Endodermal cell (in vitro differentiated cells): ENCODE measurements around the gene PRKCQ. TPM values are rescaled to one million over a fixed set of nuclear protein-coding genes. Genes with fewer than 3 reads are reported as not detected.

Experiments used
- DNase-seq: peaks from one replicate; pipeline ENCODE4 v3.0.0-alpha.2; 2017
- H3K27ac ChIP-seq: 2 replicates; pipeline ENCODE4 v1.5.1; 2013; ENCODE audit warnings: mild to moderate bottlenecking, low read depth, low read length, moderate library complexity
- H3K27me3 ChIP-seq: 2 replicates; pipeline ENCODE4 v1.6.1; 2013; ENCODE audit warnings: mild to moderate bottlenecking, low read length, moderate library complexity; ENCODE audit not compliant: insufficient read depth, control insufficient read depth, poor library complexity, severe bottlenecking
- H3K36me3 ChIP-seq: 2 replicates; pipeline ENCODE4 v1.7.0; 2013; ENCODE audit warnings: mild to moderate bottlenecking, low read length, moderate library complexity; ENCODE audit not compliant: control insufficient read depth, insufficient read depth
- H3K4me1 ChIP-seq: one replicate; pipeline ENCODE4 v1.7.0; 2013; ENCODE audit warnings: low read length; ENCODE audit not compliant: control insufficient read depth, insufficient read depth
- H3K4me3 ChIP-seq: 2 replicates; pipeline ENCODE4 v1.5.1; 2013; ENCODE audit warnings: mild to moderate bottlenecking, low read length, moderate library complexity
- H3K9ac ChIP-seq: 2 replicates; pipeline ENCODE4 v1.6.1; 2013; ENCODE audit warnings: mild to moderate bottlenecking, low read length, moderate library complexity; ENCODE audit not compliant: poor library complexity, severe bottlenecking; ENCODE audit errors: extremely low read depth
- H3K9me3 ChIP-seq: 2 replicates; pipeline ENCODE4 v1.6.1; 2013; ENCODE audit warnings: mild to moderate bottlenecking, low read length, moderate library complexity; ENCODE audit not compliant: control insufficient read depth
- H3K27ac Mint-ChIP-seq: 2 replicates; pipeline ENCODE4 v1.8.0; 2020; ENCODE audit warnings: mixed read lengths
- H3K27me3 Mint-ChIP-seq: 2 replicates; pipeline ENCODE4 v1.8.0; 2021; ENCODE audit warnings: mild to moderate bottlenecking, mixed read lengths; ENCODE audit not compliant: insufficient read depth
- H3K36me3 Mint-ChIP-seq: 2 replicates; pipeline ENCODE4 v1.8.0; 2020; ENCODE audit warnings: low read depth, mixed read lengths
- H3K4me1 Mint-ChIP-seq: 2 replicates; pipeline ENCODE4 v1.8.0; 2020; ENCODE audit warnings: mixed read lengths
- H3K4me3 Mint-ChIP-seq: 2 replicates; pipeline ENCODE4 v1.8.0; 2020; ENCODE audit warnings: mild to moderate bottlenecking, moderate library complexity, mixed read lengths
- H3K9me3 Mint-ChIP-seq: 2 replicates; pipeline ENCODE4 v1.8.0; 2020; ENCODE audit warnings: mild to moderate bottlenecking, mixed read lengths
- WGBS, 2 experiments: methylation state at CpG; one replicate each; pipeline versions ENCODE4 v1.1.5 to v1.1.7; 2013; ENCODE audit warnings: missing lambda C conversion rate in 2 of 2, mixed read lengths in 1 of 2; ENCODE audit not compliant: insufficient coverage in 1 of 2, insufficient read length in 1 of 2; 5-methylcytosine and 5-hydroxymethylcytosine counted together
- total RNA-seq, 2 donors: library from RNA; stranded (reverse); fragmentation: NEBNext Ultra II Directional in 1 of 2; extraction: Animal tissue kit (Norgen Biotek cat#: 25700) in 1 of 2; gene quantifications; 2 replicates in 1 of 2; 3 replicates in 1 of 2; pipeline ENCODE4 v1.2.1, GENCODE V29; 2021
- TF ChIP-seq, protein P1 (sequence below): fragments of 200-600 bp; sonication (generic); conservative IDR thresholded peaks from 2 replicates; pipeline ENCODE4 v1.5.0; 2021; ENCODE audit warnings: antibody characterized with exemption, mild to moderate bottlenecking

Gene PRKCQ
- total RNA-seq, 2 donors from 2014 or later: 24.3 to 29.1 TPM

DNA sequence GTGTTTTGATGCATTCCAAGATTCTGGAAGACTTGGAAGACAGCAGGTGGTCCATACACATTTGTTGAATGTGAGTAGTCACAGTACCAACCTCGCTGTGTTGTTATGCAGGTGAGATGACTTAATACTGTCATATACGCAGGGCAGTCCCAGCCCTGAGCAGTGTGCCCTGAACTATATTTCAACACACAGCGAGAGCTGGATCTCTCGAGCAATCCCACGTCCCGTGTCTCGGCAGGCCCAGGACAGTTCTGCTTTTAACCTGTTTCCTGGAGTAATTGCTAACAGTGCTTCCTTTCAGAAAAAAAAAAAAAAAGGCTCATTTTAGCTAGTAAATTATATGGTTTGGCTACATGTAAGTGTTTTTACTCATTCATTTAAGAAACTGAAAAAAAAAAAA, 179.7 kb downstream of the PRKCQ start:
- H3K4me1 ChIP-seq: no peaks in the 10 kb centered on the region
- Mint-ChIP-seq H3K9me3 (no peaks in the 10 kb centered on the region), H3K4me3 (no peak overlapping the region), H3K4me1 (peaks cover 19% of the 10 kb centered on the region), H3K36me3 (no peaks in the 10 kb centered on the region), H3K27me3 (peaks cover 11% of the 10 kb centered on the region), H3K27ac (no peak overlapping the region)
- H3K4me3 ChIP-seq: no peak overlapping the region
- H3K27ac ChIP-seq: no peak overlapping the region
- H3K9me3 ChIP-seq: no peaks in the 10 kb centered on the region
- no peaks in the 10 kb centered on the region for H3K36me3 ChIP-seq
- H3K9ac ChIP-seq: no peak overlapping the region
- 96 to 100% methylated on average over 7 of the region's 7 CpGs for WGBS, 2 experiments
- DNase-seq: no peak
- H3K27me3 ChIP-seq: no peaks in the 10 kb centered on the region
- TF ChIP-seq, protein P1, sequence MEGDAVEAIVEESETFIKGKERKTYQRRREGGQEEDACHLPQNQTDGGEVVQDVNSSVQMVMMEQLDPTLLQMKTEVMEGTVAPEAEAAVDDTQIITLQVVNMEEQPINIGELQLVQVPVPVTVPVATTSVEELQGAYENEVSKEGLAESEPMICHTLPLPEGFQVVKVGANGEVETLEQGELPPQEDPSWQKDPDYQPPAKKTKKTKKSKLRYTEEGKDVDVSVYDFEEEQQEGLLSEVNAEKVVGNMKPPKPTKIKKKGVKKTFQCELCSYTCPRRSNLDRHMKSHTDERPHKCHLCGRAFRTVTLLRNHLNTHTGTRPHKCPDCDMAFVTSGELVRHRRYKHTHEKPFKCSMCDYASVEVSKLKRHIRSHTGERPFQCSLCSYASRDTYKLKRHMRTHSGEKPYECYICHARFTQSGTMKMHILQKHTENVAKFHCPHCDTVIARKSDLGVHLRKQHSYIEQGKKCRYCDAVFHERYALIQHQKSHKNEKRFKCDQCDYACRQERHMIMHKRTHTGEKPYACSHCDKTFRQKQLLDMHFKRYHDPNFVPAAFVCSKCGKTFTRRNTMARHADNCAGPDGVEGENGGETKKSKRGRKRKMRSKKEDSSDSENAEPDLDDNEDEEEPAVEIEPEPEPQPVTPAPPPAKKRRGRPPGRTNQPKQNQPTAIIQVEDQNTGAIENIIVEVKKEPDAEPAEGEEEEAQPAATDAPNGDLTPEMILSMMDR: no peak

DNA sequence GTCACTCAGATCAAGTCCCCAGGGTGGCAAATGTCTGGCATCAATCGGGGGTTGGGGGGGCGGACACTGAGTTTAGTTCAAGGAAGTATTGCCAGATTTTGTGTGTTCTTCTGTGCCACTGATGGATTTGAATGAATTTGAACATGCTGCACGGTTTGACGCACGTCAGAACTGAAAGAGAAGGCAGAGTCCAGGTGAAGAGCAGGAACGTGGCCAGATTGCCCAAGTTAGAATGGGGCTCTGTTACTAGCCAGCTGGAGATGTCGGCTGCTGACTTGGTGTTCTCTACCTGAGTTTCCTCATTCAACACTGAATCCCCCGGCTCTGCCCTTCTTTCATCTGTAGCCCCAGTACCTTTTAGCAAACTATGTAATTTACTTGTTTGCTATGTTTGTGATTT, 180.2 kb downstream of the PRKCQ start:
- 93% methylated on average over 7 to 8 of the region's 8 CpGs for WGBS, 2 experiments
- no peak for DNase-seq
- H3K4me1 ChIP-seq: no peaks in the 10 kb centered on the region
- H3K4me1 Mint-ChIP-seq: peaks cover 19% of the 10 kb centered on the region
- no peaks in the 10 kb centered on the region for H3K36me3 Mint-ChIP-seq
- no peak overlapping the region for H3K4me3 Mint-ChIP-seq
- H3K27me3 Mint-ChIP-seq: peaks cover 9% of the 10 kb centered on the region
- H3K27me3 ChIP-seq: no peaks in the 10 kb centered on the region
- H3K4me3 ChIP-seq: no peak overlapping the region
- TF ChIP-seq, protein P1: no peak
- H3K27ac Mint-ChIP-seq: no peak overlapping the region
- H3K27ac ChIP-seq: no peak overlapping the region
- no peaks in the 10 kb centered on the region for H3K9me3 Mint-ChIP-seq
- H3K9ac ChIP-seq: no peak overlapping the region
- H3K9me3 ChIP-seq: no peaks in the 10 kb centered on the region
- no peaks in the 10 kb centered on the region for H3K36me3 ChIP-seq

- Histone ChIP-seq H3K27me3 (no peaks in the 10 kb centered on the region), H3K4me1 (no peaks in the 10 kb centered on the region), H3K9ac (no peak overlapping the region), H3K4me3 (no peak overlapping the region), H3K36me3 (no peaks in the 10 kb centered on the region), H3K9me3 (no peaks in the 10 kb centered on the region), H3K27ac (no peak overlapping the region)
- Mint-ChIP-seq H3K4me1 (peaks cover 21% of the 10 kb centered on the region), H3K27ac (no peak overlapping the region), H3K36me3 (no peaks in the 10 kb centered on the region), H3K27me3 (peaks cover 9% of the 10 kb centered on the region), H3K9me3 (peaks cover 3% of the 10 kb centered on the region), H3K4me3 (no peak overlapping the region)
- TF ChIP-seq, protein P1: no peak
- 82 to 90% methylated on average over 3 to 5 of the region's 5 CpGs for WGBS, 2 experiments
- no peak for DNase-seq
These were observed 180.8 kb downstream of the PRKCQ start for GRCh38 chr10:6399231-6399741.
